CD4-positive, alpha-beta T cell (primary cell): ENCODE results near the gene PHRF1. TPM values are rescaled to one million over a fixed set of nuclear protein-coding genes. Genes with fewer than 3 reads are reported as not detected.

ENCODE experiments used
- ATAC-seq: fragments of 200-7000 bp; cut with Tn5 transposase; one replicate; pipeline ENCODE4 v1.10.0; 2022; ENCODE audit warnings: mild to moderate bottlenecking; ENCODE audit not compliant: poor library complexity
- CTCF ChIA-PET: fragments of 350-600 bp; sonication (Branson Sonifier 250); formaldehyde crosslinking; loops from one replicate; lab custom pipeline; 2021; ENCODE audit warnings: antibody characterized with exemption, inconsistent platforms; lab: Charles Lee
- POLR2A ChIA-PET: fragments of 350-600 bp; sonication (Branson Sonifier 250); formaldehyde crosslinking; loops from one replicate; lab custom pipeline; 2021; ENCODE audit warnings: antibody characterized with exemption, inconsistent platforms; lab: Charles Lee
- DNase-seq, 14 experiments: peaks; one replicate each; pipeline ENCODE4 v3.0.0-alpha.2; 2013 to 2020; ENCODE audit warnings: mixed read lengths in 2 of 14
- H3K27ac ChIP-seq, 2 donors: one replicate each; pipeline versions ENCODE4 v1.5.1 to v1.7.0; 2013; ENCODE audit warnings: low read length in 2 of 2, low read depth in 1 of 2, mild to moderate bottlenecking in 1 of 2
- H3K27me3 ChIP-seq, 2 experiments: 1 replicate in 1 of 2; 2 replicates in 1 of 2; pipeline versions ENCODE4 v1.6.1 to v1.7.0; 2013; ENCODE audit warnings: low read length in 2 of 2, control low read depth in 1 of 2, mild to moderate bottlenecking in 1 of 2, moderate library complexity in 1 of 2; ENCODE audit not compliant: insufficient read depth in 2 of 2, control insufficient read depth in 1 of 2
- H3K36me3 ChIP-seq: one replicate; pipeline ENCODE4 v1.6.1; 2013; ENCODE audit warnings: low read length, control low read depth; ENCODE audit not compliant: insufficient read depth
- H3K4me1 ChIP-seq: one replicate; pipeline ENCODE4 v1.6.1; 2013; ENCODE audit warnings: low read length, control low read depth; ENCODE audit not compliant: insufficient read depth
- H3K4me3 ChIP-seq: one replicate; pipeline ENCODE4 v1.5.1; 2013; ENCODE audit warnings: mild to moderate bottlenecking, low read length, moderate library complexity
- H3K9me3 ChIP-seq, 2 experiments: 1 replicate in 1 of 2; 2 replicates in 1 of 2; pipeline versions ENCODE4 v1.6.1 to v1.7.0; 2013; ENCODE audit warnings: low read length in 2 of 2, mild to moderate bottlenecking in 2 of 2, control low read depth in 1 of 2, moderate library complexity in 1 of 2; ENCODE audit not compliant: control insufficient read depth in 1 of 2, insufficient read depth in 1 of 2
- H3K27ac Mint-ChIP-seq: one replicate; pipeline ENCODE4 v1.8.0; 2020; ENCODE audit warnings: mixed read lengths
- H3K27me3 Mint-ChIP-seq: one replicate; pipeline ENCODE4 v1.8.0; 2021; ENCODE audit warnings: mixed read lengths
- H3K36me3 Mint-ChIP-seq: one replicate; pipeline ENCODE4 v1.8.0; 2021; ENCODE audit warnings: low read depth, mixed read lengths
- H3K4me1 Mint-ChIP-seq: one replicate; pipeline ENCODE4 v1.8.0; 2021; ENCODE audit warnings: low read depth, mixed read lengths
- H3K4me3 Mint-ChIP-seq: one replicate; pipeline ENCODE4 v1.8.0; 2020; ENCODE audit warnings: mild to moderate bottlenecking, mixed read lengths
- H3K9me3 Mint-ChIP-seq: one replicate; pipeline ENCODE4 v1.8.0; 2020; ENCODE audit warnings: mixed read lengths
- intact Hi-C, 2 experiments: fragments of 100-400 bp; cut with DNase I in 1 of 2; cut with micrococcal nuclease in 1 of 2; formaldehyde crosslinking; loops; one replicate each; pipeline versions ENCODE4 v1.15.1 to v1.9.0; 2023 to 2025; cut with DNase I, micrococcal nuclease
- total RNA-seq, 174 experiments: library from RNA in 2 of 174; stranded (reverse) in 2 of 174; gene quantifications; one replicate each; pipeline ENCODE4 v1.2.3 and lab custom pipeline; 2021 to 2026
- TF ChIP-seq, protein P1 (sequence below): fragments of 200-600 bp; IDR thresholded peaks from one replicate; pipeline ENCODE4 v1.8.0; 2022; ENCODE audit warnings: antibody characterized with exemption, mild to moderate bottlenecking

The PHRF1 gene
- total RNA-seq, 2 experiments from 2014 or later, result 37.1 to 37.6 TPM

DNA sequence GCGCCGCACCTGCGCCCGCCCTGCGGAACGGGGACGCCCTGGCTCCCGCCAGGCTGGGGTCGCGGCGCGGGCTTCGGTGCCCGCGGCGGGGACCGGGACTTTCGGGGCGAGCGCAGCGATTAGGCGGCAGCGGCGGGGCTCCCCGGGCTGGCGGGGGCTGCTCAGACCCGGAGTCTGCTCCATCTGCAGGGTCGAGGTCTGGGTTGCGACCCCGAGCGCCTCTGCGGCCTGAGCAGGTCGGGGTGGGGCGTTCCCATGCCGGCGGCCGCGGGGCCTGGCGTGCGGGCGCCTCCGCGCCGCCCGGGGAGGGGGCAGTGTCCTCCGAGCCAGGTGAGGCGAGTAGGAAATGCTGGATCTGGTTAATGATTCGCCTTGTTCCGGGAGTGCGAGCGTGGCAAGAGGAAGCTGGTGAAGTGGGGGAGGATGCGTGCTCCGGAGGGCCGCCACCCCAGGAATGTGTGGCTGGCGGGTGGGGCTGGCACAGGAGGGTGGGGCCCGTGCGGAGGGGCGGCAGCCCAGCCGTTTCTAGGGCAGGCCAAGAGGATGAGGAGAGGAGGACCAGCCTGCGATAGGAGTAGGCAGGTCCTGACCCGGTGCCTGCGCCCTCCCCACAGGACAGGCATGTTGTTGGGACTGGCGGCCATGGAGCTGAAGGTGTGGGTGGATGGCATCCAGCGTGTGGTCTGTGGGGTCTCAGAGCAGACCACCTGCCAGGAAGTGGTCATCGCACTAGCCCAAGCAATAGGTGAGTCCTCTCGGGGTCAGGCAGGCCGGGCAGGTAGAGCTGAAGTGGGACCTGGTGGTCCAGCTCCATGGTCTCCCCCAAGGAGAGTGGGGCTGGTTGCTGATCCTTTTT, 14.9 kb upstream of the PHRF1 start:
- peaks cover 9% of the 10 kb centered on the region for H3K36me3 Mint-ChIP-seq
- H3K4me3 ChIP-seq, result peak overlapping the region; percentile 60
- H3K27ac ChIP-seq, result peak overlapping the region in 1 of 2 donors; percentile 29
- TF ChIP-seq, protein P1, sequence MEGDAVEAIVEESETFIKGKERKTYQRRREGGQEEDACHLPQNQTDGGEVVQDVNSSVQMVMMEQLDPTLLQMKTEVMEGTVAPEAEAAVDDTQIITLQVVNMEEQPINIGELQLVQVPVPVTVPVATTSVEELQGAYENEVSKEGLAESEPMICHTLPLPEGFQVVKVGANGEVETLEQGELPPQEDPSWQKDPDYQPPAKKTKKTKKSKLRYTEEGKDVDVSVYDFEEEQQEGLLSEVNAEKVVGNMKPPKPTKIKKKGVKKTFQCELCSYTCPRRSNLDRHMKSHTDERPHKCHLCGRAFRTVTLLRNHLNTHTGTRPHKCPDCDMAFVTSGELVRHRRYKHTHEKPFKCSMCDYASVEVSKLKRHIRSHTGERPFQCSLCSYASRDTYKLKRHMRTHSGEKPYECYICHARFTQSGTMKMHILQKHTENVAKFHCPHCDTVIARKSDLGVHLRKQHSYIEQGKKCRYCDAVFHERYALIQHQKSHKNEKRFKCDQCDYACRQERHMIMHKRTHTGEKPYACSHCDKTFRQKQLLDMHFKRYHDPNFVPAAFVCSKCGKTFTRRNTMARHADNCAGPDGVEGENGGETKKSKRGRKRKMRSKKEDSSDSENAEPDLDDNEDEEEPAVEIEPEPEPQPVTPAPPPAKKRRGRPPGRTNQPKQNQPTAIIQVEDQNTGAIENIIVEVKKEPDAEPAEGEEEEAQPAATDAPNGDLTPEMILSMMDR, result no peak
- H3K4me1 Mint-ChIP-seq, result peaks cover 13% of the 10 kb centered on the region
- POLR2A ChIA-PET, result interaction anchor here (0.9 to 2.1 kb wide), 4 partner anchors 14 to 185 kb away, joined by 3 to 12 read pairs (median 4); partner anchors contain the start of gene PHRF1
- ATAC-seq (peak; percentile 34), DNase-seq (peak in 3 of 14 experiments; percentile 36 to 60 (median 47))
- intact Hi-C loops, result loop anchor here (1.0 to 10.0 kb wide), 3 partner anchors 13 to 133 kb away; partner anchors contain the start of genes DEAF1 (in 1 of the 2) and TMEM80 (in 1 of the 2)
- no peaks in the 10 kb centered on the region for H3K9me3 ChIP-seq
- no peaks in the 10 kb centered on the region for H3K9me3 Mint-ChIP-seq
- H3K27me3 Mint-ChIP-seq, result no peaks in the 10 kb centered on the region
- peak overlapping the region; percentile 29 for H3K27ac Mint-ChIP-seq
- no peaks in the 10 kb centered on the region for H3K27me3 ChIP-seq
- H3K4me1 ChIP-seq, result peaks cover 36% of the 10 kb centered on the region
- H3K36me3 ChIP-seq, result peaks cover 10% of the 10 kb centered on the region
- CTCF ChIA-PET, result no interaction called here
- peak overlapping the region; percentile 93 for H3K4me3 Mint-ChIP-seq

DNA sequence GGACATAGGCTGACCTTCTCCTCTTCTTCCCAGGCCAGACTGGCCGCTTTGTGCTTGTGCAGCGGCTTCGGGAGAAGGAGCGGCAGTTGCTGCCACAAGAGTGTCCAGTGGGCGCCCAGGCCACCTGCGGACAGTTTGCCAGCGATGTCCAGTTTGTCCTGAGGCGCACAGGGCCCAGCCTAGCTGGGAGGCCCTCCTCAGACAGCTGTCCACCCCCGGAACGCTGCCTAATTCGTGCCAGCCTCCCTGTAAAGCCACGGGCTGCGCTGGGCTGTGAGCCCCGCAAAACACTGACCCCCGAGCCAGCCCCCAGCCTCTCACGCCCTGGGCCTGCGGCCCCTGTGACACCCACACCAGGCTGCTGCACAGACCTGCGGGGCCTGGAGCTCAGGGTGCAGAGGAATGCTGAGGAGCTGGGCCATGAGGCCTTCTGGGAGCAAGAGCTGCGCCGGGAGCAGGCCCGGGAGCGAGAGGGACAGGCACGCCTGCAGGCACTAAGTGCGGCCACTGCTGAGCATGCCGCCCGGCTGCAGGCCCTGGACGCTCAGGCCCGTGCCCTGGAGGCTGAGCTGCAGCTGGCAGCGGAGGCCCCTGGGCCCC, 14.1 kb upstream of the PHRF1 start:
- Histone ChIP-seq H3K36me3 (peaks cover 10% of the 10 kb centered on the region), H3K9me3 (no peaks in the 10 kb centered on the region), H3K4me3 (peak overlapping the region; percentile 60), H3K4me1 (peaks cover 33% of the 10 kb centered on the region), H3K27me3 (no peaks in the 10 kb centered on the region), H3K27ac (no peak overlapping the region)
- ChIA-PET POLR2A (interaction anchor here (1.2 to 2.1 kb wide), 3 partner anchors 13 to 184 kb away, joined by 3 to 12 read pairs (median 4); partner anchors contain the start of gene PHRF1), CTCF (no interaction called here)
- H3K27me3 Mint-ChIP-seq, result no peaks in the 10 kb centered on the region
- no peaks in the 10 kb centered on the region for H3K9me3 Mint-ChIP-seq
- no peak overlapping the region for H3K27ac Mint-ChIP-seq
- peaks cover 9% of the 10 kb centered on the region for H3K36me3 Mint-ChIP-seq
- peaks cover 13% of the 10 kb centered on the region for H3K4me1 Mint-ChIP-seq
- intact Hi-C loops, result loop anchor here in 1 of 2 experiments (10.0 kb wide), 1 partner anchor 133 kb away; the partner anchor contains the start of genes DEAF1 and TMEM80
- DNase-seq, result peak in 1 of 14 experiments; percentile 38
- no peak for ATAC-seq
- H3K4me3 Mint-ChIP-seq, result peak overlapping the region; percentile 93
- TF ChIP-seq, protein P1, result no peak

DNA sequence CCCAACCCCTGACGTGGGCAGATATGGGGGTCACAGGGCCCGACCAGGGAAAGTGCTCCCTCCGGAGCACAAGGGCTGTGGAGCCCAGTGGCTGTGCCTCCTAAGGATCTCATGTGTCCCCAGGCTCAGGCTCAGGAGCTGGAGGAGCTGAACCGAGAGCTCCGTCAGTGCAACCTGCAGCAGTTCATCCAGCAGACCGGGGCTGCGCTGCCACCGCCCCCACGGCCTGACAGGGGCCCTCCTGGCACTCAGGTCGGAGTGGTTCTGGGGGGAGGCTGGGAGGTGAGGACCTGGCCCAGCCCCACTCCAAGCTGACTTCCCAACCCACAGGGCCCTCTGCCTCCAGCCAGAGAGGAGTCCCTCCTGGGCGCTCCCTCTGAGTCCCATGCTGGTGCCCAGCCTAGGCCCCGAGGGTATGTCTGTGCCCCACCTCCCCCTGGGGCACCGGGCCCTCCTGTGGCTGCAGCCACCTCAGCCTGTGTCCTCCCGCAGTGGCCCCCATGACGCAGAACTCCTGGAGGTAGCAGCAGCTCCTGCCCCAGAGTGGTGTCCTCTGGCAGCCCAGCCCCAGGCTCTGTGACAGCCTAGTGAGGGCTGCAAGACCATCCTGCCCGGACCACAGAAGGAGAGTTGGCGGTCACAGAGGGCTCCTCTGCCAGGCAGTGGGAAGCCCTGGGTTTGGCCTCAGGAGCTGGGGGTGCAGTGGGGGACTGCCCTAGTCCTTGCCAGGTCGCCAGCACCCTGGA, 13.0 kb upstream of the PHRF1 start:
- TF ChIP-seq, protein P1, result no peak
- POLR2A ChIA-PET, result interaction anchor here (2.1 to 3.9 kb wide), 2 partner anchors 12 kb away, joined by 12 to 25 read pairs; partner anchors contain the start of gene PHRF1
- H3K9me3 ChIP-seq, result no peaks in the 10 kb centered on the region
- peaks cover 35% of the 10 kb centered on the region for H3K4me1 ChIP-seq
- Mint-ChIP-seq H3K9me3 (no peaks in the 10 kb centered on the region), H3K36me3 (peaks cover 9% of the 10 kb centered on the region), H3K27ac (no peak overlapping the region), H3K27me3 (no peaks in the 10 kb centered on the region), H3K4me3 (peak overlapping the region; percentile 48), H3K4me1 (peaks cover 16% of the 10 kb centered on the region)
- DNase-seq (no peak), ATAC-seq (no peak)
- intact Hi-C loops, result loop anchor here in 1 of 2 experiments (10.0 kb wide), 1 partner anchor 132 kb away; the partner anchor contains the start of genes DEAF1 and TMEM80
- H3K27ac ChIP-seq, result no peak overlapping the region
- no peak overlapping the region for H3K4me3 ChIP-seq
- CTCF ChIA-PET, result no interaction called here
- H3K36me3 ChIP-seq, result peaks cover 10% of the 10 kb centered on the region
- no peaks in the 10 kb centered on the region for H3K27me3 ChIP-seq
